GM19372 (cell line): Measurements from ENCODE around the gene SGCA.
A peak's percentile ranks its signal among the peaks of the same experiment; 100 is the strongest.

ENCODE experiments used
- ATAC-seq: cut with Tn5 transposase; IDR thresholded peaks from one replicate; pipeline ENCODE4 v1.9.1; 2021; ENCODE audit warnings: mild to moderate bottlenecking, low read depth, moderate library complexity; ENCODE audit not compliant: unreplicated experiment

Gene SGCA

GRCh38 chr17:50148226-50149090, 17.3 kb upstream of the SGCA start:
- no peak for ATAC-seq

GRCh38 chr17:50149091-50149416, 16.8 kb upstream of the SGCA start:
- no peak for ATAC-seq

- ATAC-seq: no peak
Measured at GRCh38 chr17:50149417-50150353, 16.1 kb upstream of the SGCA start.

GRCh38 chr17:50150354-50151040, 15.3 kb upstream of the SGCA start, which contains the start of gene PPP1R9B:
TSS of gene PPP1R9B (minus strand) at chr17:50150677. CDS start at chr17:50150513, 164 bp downstream.
- no peak for ATAC-seq

GRCh38 chr17:50151041-50151936, 14.5 kb upstream of the SGCA start:
- ATAC-seq: peak; percentile 47

GRCh38 chr17:50151937-50152547, 13.8 kb upstream of the SGCA start:
- no peak for ATAC-seq

GRCh38 chr17:50152736-50153135, 13.1 kb upstream of the SGCA start:
- no peak for ATAC-seq

- ATAC-seq: no peak
Measured at GRCh38 chr17:50153650-50154575, 11.9 kb upstream of the SGCA start.

GRCh38 chr17:50154604-50155003, 11.2 kb upstream of the SGCA start:
- ATAC-seq: no peak

GRCh38 chr17:50155115-50155819, 10.5 kb upstream of the SGCA start:
- ATAC-seq: no peak

- ATAC-seq: no peak
Measured at GRCh38 chr17:50157891-50158290, 7.9 kb upstream of the SGCA start.

GRCh38 chr17:50161023-50161910, 4.5 kb upstream of the SGCA start:
- ATAC-seq: peak; percentile 92

- ATAC-seq: no peak
Measured at GRCh38 chr17:50161911-50162288, 3.9 kb upstream of the SGCA start.

- no peak for ATAC-seq
Measured at GRCh38 chr17:50162466-50163254, 3.1 kb upstream of the SGCA start.

GRCh38 chr17:50163843-50164696, 1.7 kb upstream of the SGCA start:
- ATAC-seq: no peak
